ENCODE data around the gene LMF1. TPM values are rescaled to one million over a fixed set of nuclear protein-coding genes. Genes with fewer than 3 reads are reported as not detected.

The LMF1 gene
- total and polyA plus RNA-seq, 3 donors from 2014 or later = 12.5 to 83.4 (median 66.6) TPM

GRCh38 chr16:911101-911500, 59.7 kb downstream of the LMF1 start:
- WGBS, 2 donors = 92 to 94% methylated on average over 15 of the region's 15 CpGs

GRCh38 chr16:910181-910580, 60.6 kb downstream of the LMF1 start:
- no peak for DNase-seq
- no peak overlapping the region for H3K4me3 ChIP-seq
- TF ChIP-seq CTCF (IDR thresholded peaks at IDR 0.05) = no peak
- TF ChIP-seq POLR2A (IDR thresholded peaks at IDR 0.05) = no peak
- H3K36me3 ChIP-seq (ENCODE audit: low read depth, missing control alignments) = no peaks in the 10 kb centered on the region
- H3K4me1 ChIP-seq = no peaks in the 10 kb centered on the region
- 84 to 87% methylated on average over 14 to 20 of the region's 20 CpGs for WGBS, 2 donors
- no peaks in the 10 kb centered on the region for H3K27me3 ChIP-seq
- intact Hi-C loops (cut with DNase I; ENCODE audit: low total_unique reads) = no loop called here
- H3K9me3 ChIP-seq = no peaks in the 10 kb centered on the region
- no peak overlapping the region for H3K27ac ChIP-seq

More at GRCh38 chr16:911101-911500, 59.7 kb downstream of the LMF1 start:
- Histone ChIP-seq H3K36me3 (ENCODE audit: low read depth, missing control alignments) (no peaks in the 10 kb centered on the region), H3K9me3 (no peaks in the 10 kb centered on the region), H3K4me3 (no peak overlapping the region), H3K4me1 (no peaks in the 10 kb centered on the region), H3K27me3 (no peaks in the 10 kb centered on the region), H3K27ac (no peak overlapping the region)
- DNase-seq = no peak
- intact Hi-C loops (cut with DNase I; ENCODE audit: low total_unique reads) = no loop called here
- TF ChIP-seq CTCF (IDR thresholded peaks at IDR 0.05) (no peak), POLR2A (IDR thresholded peaks at IDR 0.05) (no peak)

GRCh38 chr16:909281-910000, 61.3 kb downstream of the LMF1 start:
- TF ChIP-seq POLR2A (IDR thresholded peaks at IDR 0.05) = no peak
- TF ChIP-seq CTCF (IDR thresholded peaks at IDR 0.05) = no peak
- Histone ChIP-seq H3K27me3 (no peaks in the 10 kb centered on the region), H3K4me1 (no peaks in the 10 kb centered on the region), H3K4me3 (no peak overlapping the region), H3K27ac (no peak overlapping the region), H3K9me3 (no peaks in the 10 kb centered on the region), H3K36me3 (ENCODE audit: low read depth, missing control alignments) (no peaks in the 10 kb centered on the region)
- WGBS, 2 donors = 94 to 97% methylated on average over 34 to 45 of the region's 45 CpGs
- intact Hi-C loops (cut with DNase I; ENCODE audit: low total_unique reads) = no loop called here
- DNase-seq = no peak

GRCh38 chr16:908526-909155, 62.1 kb downstream of the LMF1 start:
- WGBS, 2 donors = 86 to 91% methylated on average over 12 to 15 of the region's 15 CpGs
- no peak for TF ChIP-seq POLR2A (IDR thresholded peaks at IDR 0.05)
- no peak for TF ChIP-seq CTCF (IDR thresholded peaks at IDR 0.05)
- Histone ChIP-seq H3K27ac (no peak overlapping the region), H3K4me1 (no peaks in the 10 kb centered on the region), H3K27me3 (no peaks in the 10 kb centered on the region), H3K4me3 (no peak overlapping the region), H3K36me3 (ENCODE audit: low read depth, missing control alignments) (no peaks in the 10 kb centered on the region), H3K9me3 (no peaks in the 10 kb centered on the region)
- intact Hi-C loops (cut with DNase I; ENCODE audit: low total_unique reads) = no loop called here
- DNase-seq = no peak
